Testis (tissue), 3 donors: ENCODE data around the gene ZRSR2. TPM values are rescaled to one million over a fixed set of nuclear protein-coding genes. Genes with fewer than 3 reads are reported as not detected.

Source experiments
- DNase-seq: peaks from one replicate; pipeline ENCODE4 v3.0.0-alpha.2; 2019
- H3K27ac ChIP-seq, 2 donors: fragments of 200-600 bp; sonication (generic); one replicate each; pipeline ENCODE4 v1.5.1; 2019
- H3K27me3 ChIP-seq: fragments of 200-600 bp; sonication (generic); one replicate; pipeline ENCODE4 v1.5.1; 2019
- H3K36me3 ChIP-seq: fragments of 200-600 bp; sonication (generic); one replicate; pipeline ENCODE4 v1.5.1; 2017; ENCODE audit warnings: low read depth; ENCODE audit errors: missing control alignments
- H3K4me1 ChIP-seq: fragments of 200-600 bp; sonication (generic); one replicate; pipeline ENCODE4 v1.5.1; 2019
- H3K4me3 ChIP-seq, 2 donors: fragments of 200-600 bp; sonication (generic); one replicate each; pipeline ENCODE4 v1.5.1; 2017 to 2019
- H3K9me3 ChIP-seq: fragments of 200-600 bp; sonication (generic); one replicate; pipeline ENCODE4 v1.5.1; 2017
- CTCF ChIP-seq, 3 experiments: fragments of 450-650 bp in 2 of 3; fragments of 200-600 bp in 1 of 3; sonication (generic) in 1 of 3; IDR thresholded peaks; one replicate each; pipeline ENCODE4 v1.5.1; 2016 to 2019; ENCODE audit warnings: antibody characterized with exemption in 3 of 3, mild to moderate bottlenecking in 2 of 3, moderate library complexity in 1 of 3
- POLR2A ChIP-seq: fragments of 450-650 bp; IDR thresholded peaks from one replicate; pipeline ENCODE4 v1.6.1; 2017; ENCODE audit warnings: antibody characterized with exemption, mild to moderate bottlenecking, moderate library complexity
- WGBS, 2 donors: methylation state at CpG; one replicate each; pipeline ENCODE4 v1.1.5; 2018; 5-methylcytosine and 5-hydroxymethylcytosine counted together
- intact Hi-C: fragments of 100-400 bp; cut with DNase I; formaldehyde crosslinking; loops from one replicate; pipeline ENCODE4 v1.15.1; 2023; ENCODE audit warnings: low total_unique reads
- polyA plus RNA-seq: library from polyadenylated mRNA; stranded (reverse); fragments of 350-450 nt; fragmentation: Illumina TruSeq; extraction: RNeasy Lipid Tissue Mini Kit (QIAGEN cat#74804); gene quantifications from one replicate; pipeline ENCODE4 v1.2.3, GENCODE V29; 2014; ENCODE audit warnings: low read depth, low replicate concordance; ENCODE audit not compliant: insufficient read depth
- total RNA-seq, 2 donors: library from RNA; depleted of rRNA; stranded (reverse); fragments of >200 nt; gene quantifications; one replicate each; pipeline ENCODE4 v1.2.3, GENCODE V29; 2016

Gene ZRSR2
- total and polyA plus RNA-seq, 3 donors from 2014 or later, result 6.1 to 6.6 (median 6.3) TPM

- WGBS, 2 donors, result 90% methylated on average over 6 of the region's 6 CpGs
- no peaks in the 10 kb centered on the region for H3K27me3 ChIP-seq
- H3K27ac ChIP-seq, result no peak overlapping the region
- TF ChIP-seq POLR2A, result no peak
- DNase-seq, result no peak
- intact Hi-C loops, result no loop called here
- no peaks in the 10 kb centered on the region for H3K4me1 ChIP-seq
- no peak overlapping the region for H3K4me3 ChIP-seq
- no peaks in the 10 kb centered on the region for H3K9me3 ChIP-seq
- no peaks in the 10 kb centered on the region for H3K36me3 ChIP-seq
Measured at GRCh38 chrX:15814771-15815365, 24.6 kb downstream of the ZRSR2 start.

GRCh38 chrX:15815779-15816437 lies 25.6 kb downstream of the ZRSR2 start:
- Histone ChIP-seq H3K4me3 (no peak overlapping the region), H3K36me3 (no peaks in the 10 kb centered on the region), H3K4me1 (no peaks in the 10 kb centered on the region), H3K9me3 (no peaks in the 10 kb centered on the region), H3K27ac (no peak overlapping the region), H3K27me3 (no peaks in the 10 kb centered on the region)
- intact Hi-C loops, result no loop called here
- DNase-seq, result peak; percentile 23
- WGBS, 2 donors, result 69 to 84% methylated on average over 7 to 10 of the region's 10 CpGs
- no peak for TF ChIP-seq CTCF (IDR thresholded peaks at IDR 0.05)
- TF ChIP-seq POLR2A, result no peak

- Histone ChIP-seq H3K4me3 (no peak overlapping the region), H3K27ac (no peak overlapping the region), H3K27me3 (no peaks in the 10 kb centered on the region), H3K4me1 (no peaks in the 10 kb centered on the region), H3K36me3 (no peaks in the 10 kb centered on the region), H3K9me3 (no peaks in the 10 kb centered on the region)
- no peak for TF ChIP-seq CTCF (IDR thresholded peaks at IDR 0.05)
- TF ChIP-seq POLR2A, result no peak
- DNase-seq, result no peak
- intact Hi-C loops, result no loop called here
- WGBS, 2 donors, result 70 to 78% methylated on average over 1 of the region's 1 CpG
Measured at GRCh38 chrX:15816438-15816809, 26.1 kb downstream of the ZRSR2 start.

GRCh38 chrX:15816886-15817285 lies 26.6 kb downstream of the ZRSR2 start:
- no peaks in the 10 kb centered on the region for H3K36me3 ChIP-seq
- no peak overlapping the region for H3K27ac ChIP-seq
- 73 to 80% methylated on average over 4 of the region's 4 CpGs for WGBS, 2 donors
- H3K9me3 ChIP-seq, result no peaks in the 10 kb centered on the region
- no peaks in the 10 kb centered on the region for H3K4me1 ChIP-seq
- H3K4me3 ChIP-seq, result no peak overlapping the region
- DNase-seq, result no peak
- H3K27me3 ChIP-seq, result no peaks in the 10 kb centered on the region
- TF ChIP-seq CTCF (IDR thresholded peaks at IDR 0.05), result no peak
- intact Hi-C loops, result no loop called here

- WGBS, 2 donors, result 78 to 83% methylated on average over 12 to 14 of the region's 14 CpGs
- intact Hi-C loops, result no loop called here
- Histone ChIP-seq H3K4me3 (no peak overlapping the region), H3K36me3 (no peaks in the 10 kb centered on the region), H3K9me3 (no peaks in the 10 kb centered on the region), H3K27ac (no peak overlapping the region), H3K4me1 (no peaks in the 10 kb centered on the region), H3K27me3 (no peaks in the 10 kb centered on the region)
- TF ChIP-seq POLR2A (no peak), CTCF (IDR thresholded peaks at IDR 0.05) (no peak)
- no peak for DNase-seq
Measured at GRCh38 chrX:15820106-15821073, 30.1 kb downstream of the ZRSR2 start.
